B cell (primary cell): ENCODE results near the gene ELAVL3. TPM values are rescaled to one million over a fixed set of nuclear protein-coding genes. Genes with fewer than 3 reads are reported as not detected.

Experiments
- ATAC-seq: fragments of 200-7000 bp; cut with Tn5 transposase; one replicate; pipeline ENCODE4 v1.10.0; 2021; ENCODE audit warnings: low read depth, mild to moderate bottlenecking, moderate number of reproducible peaks, moderate library complexity
- CTCF ChIA-PET: fragments of 350-600 bp; sonication (Branson Sonifier 250); formaldehyde crosslinking; loops from one replicate; lab custom pipeline; 2021; ENCODE audit warnings: antibody characterized with exemption, inconsistent platforms; lab: Charles Lee
- POLR2A ChIA-PET: fragments of 350-600 bp; sonication (Branson Sonifier 250); formaldehyde crosslinking; loops from one replicate; lab custom pipeline; 2021; ENCODE audit warnings: antibody characterized with exemption; lab: Charles Lee
- DNase-seq: peaks from one replicate; pipeline ENCODE4 v3.0.0; 2013
- H2AFZ ChIP-seq: 2 replicates; pipeline ENCODE4 v1.6.1; 2012; ENCODE audit warnings: mild to moderate bottlenecking, low read depth, low read length; ENCODE audit not compliant: insufficient read depth, poor library complexity, severe bottlenecking
- H3K27ac ChIP-seq, 2 donors: 1 replicate in 1 of 2; 2 replicates in 1 of 2; pipeline ENCODE4 v1.5.1; 2012 to 2013; ENCODE audit warnings: low read length in 2 of 2, mild to moderate bottlenecking in 2 of 2, moderate library complexity in 1 of 2
- H3K27me3 ChIP-seq, 4 experiments: fragments of 200-600 bp in 1 of 4; sonication (generic) in 1 of 4; replicated peaks in 1 of 4; 1 replicate in 2 of 4; 2 replicates in 2 of 4; pipeline versions ENCODE4 v1.6.1 to v1.7.0; 2013 to 2016; ENCODE audit warnings: low read length in 3 of 4, mild to moderate bottlenecking in 2 of 4, mixed read lengths in 1 of 4, moderate library complexity in 1 of 4; ENCODE audit not compliant: insufficient read depth in 4 of 4, control insufficient read depth in 3 of 4; ENCODE audit errors: control extremely low read depth in 1 of 4
- H3K36me3 ChIP-seq, 2 experiments: replicated peaks in 1 of 2; 1 replicate in 1 of 2; 2 replicates in 1 of 2; pipeline versions ENCODE4 v1.6.1 to v1.7.1; 2013; ENCODE audit warnings: low read length in 1 of 2; ENCODE audit not compliant: insufficient read depth in 2 of 2, control insufficient read depth in 1 of 2; ENCODE audit errors: control extremely low read depth in 1 of 2, extremely low read depth in 1 of 2
- H3K4me1 ChIP-seq, 2 donors: fragments of 200-600 bp in 1 of 2; sonication (generic) in 1 of 2; 1 replicate in 1 of 2; 2 replicates in 1 of 2; pipeline versions ENCODE4 v1.5.1 to v1.6.1; 2013 to 2017; ENCODE audit warnings: low read length in 2 of 2; ENCODE audit not compliant: control insufficient read depth in 2 of 2, insufficient read depth in 2 of 2
- H3K4me2 ChIP-seq: replicated peaks from 2 replicates; pipeline ENCODE3; 2012; ENCODE audit warnings: mild to moderate bottlenecking, low read depth, low read length; ENCODE audit not compliant: poor library complexity, severe bottlenecking
- H3K4me3 ChIP-seq, 5 experiments: fragments of 200-600 bp in 1 of 5; sonication (generic) in 1 of 5; 1 replicate in 3 of 5; 2 replicates in 2 of 5; pipeline versions ENCODE4 v1.5.1 to v1.7.0; 2011 to 2016; ENCODE audit warnings: low read length in 4 of 5, mild to moderate bottlenecking in 4 of 5, low read depth in 2 of 5, control low read depth in 1 of 5, moderate library complexity in 1 of 5; ENCODE audit not compliant: insufficient read depth in 1 of 5; ENCODE audit errors: control extremely low read depth in 1 of 5, extremely low read depth in 1 of 5
- H3K79me2 ChIP-seq: fragments of 200-600 bp; sonication (generic); one replicate; pipeline ENCODE4 v1.6.0; 2016; ENCODE audit warnings: low read length; ENCODE audit not compliant: control insufficient read depth, insufficient read depth
- H3K9ac ChIP-seq: fragments of 200-600 bp; sonication (generic); 2 replicates; pipeline ENCODE4 v1.6.1; 2017; ENCODE audit warnings: mild to moderate bottlenecking, low read length, moderate library complexity
- H3K9me3 ChIP-seq, 3 donors: one replicate each; pipeline versions ENCODE4 v1.6.1 to v1.7.1; 2013; ENCODE audit warnings: low read length in 2 of 3; ENCODE audit not compliant: control insufficient read depth in 2 of 3, insufficient read depth in 1 of 3; ENCODE audit errors: control extremely low read depth in 1 of 3
- H4K20me1 ChIP-seq: 2 replicates; pipeline ENCODE4 v1.6.0; 2012; ENCODE audit warnings: mild to moderate bottlenecking, low read length; ENCODE audit not compliant: insufficient read depth, control insufficient read depth, poor library complexity, severe bottlenecking
- H3K27ac Mint-ChIP-seq: one replicate; pipeline ENCODE4 v1.8.0; 2021; ENCODE audit warnings: mixed read lengths
- H3K27me3 Mint-ChIP-seq: one replicate; pipeline ENCODE4 v1.8.0; 2021; ENCODE audit warnings: mixed read lengths
- H3K4me1 Mint-ChIP-seq: one replicate; pipeline ENCODE4 v1.8.0; 2021; ENCODE audit warnings: mixed read lengths
- H3K4me3 Mint-ChIP-seq: one replicate; pipeline ENCODE4 v1.8.0; 2021; ENCODE audit warnings: mixed read lengths
- H3K9me3 Mint-ChIP-seq: one replicate; pipeline ENCODE4 v1.8.0; 2022; ENCODE audit warnings: mixed read lengths; ENCODE audit not compliant: insufficient read depth
- EZH2 ChIP-seq: IDR thresholded peaks from 2 replicates; pipeline ENCODE4 v1.6.1; 2012; ENCODE audit warnings: borderline replicate concordance, low read depth, mild to moderate bottlenecking, moderate library complexity, low read length; ENCODE audit not compliant: insufficient read depth, poor library complexity, severe bottlenecking
- whole genome bisulfite sequencing: methylation state at CpG from one replicate; pipeline ENCODE4 v1.1.5; 2013; ENCODE audit warnings: missing lambda C conversion rate; ENCODE audit not compliant: insufficient coverage; 5-methylcytosine and 5-hydroxymethylcytosine counted together
- intact Hi-C: fragments of 100-400 bp; cut with micrococcal nuclease; formaldehyde crosslinking; loops from one replicate; pipeline ENCODE4 v1.10.0; 2022
- polyA plus RNA-seq: library from polyadenylated mRNA; depleted of rRNA; stranded (reverse); fragments of >200 nt; gene quantifications from 2 replicates; pipeline ENCODE4 v1.2.3, GENCODE V29; 2012
- total RNA-seq, 2 donors: library from RNA; stranded (reverse); fragments of 120-200 nt in 1 of 2; gene quantifications; 1 replicate in 1 of 2; 2 replicates in 1 of 2; pipeline versions ENCODE4 v1.2.3 to v1.2.4, GENCODE V29; 2013 to 2022
- TF ChIP-seq, protein P1 (sequence below): fragments of 200-600 bp; IDR thresholded peaks from one replicate; pipeline ENCODE4 v1.8.0; 2022; ENCODE audit warnings: antibody characterized with exemption, mild to moderate bottlenecking

The ELAVL3 gene
- total and polyA plus RNA-seq, 2 donors (not counting 1 experiment from before 2014, with no cell fraction given): 0.01 TPM; not detected in 1

DNA sequence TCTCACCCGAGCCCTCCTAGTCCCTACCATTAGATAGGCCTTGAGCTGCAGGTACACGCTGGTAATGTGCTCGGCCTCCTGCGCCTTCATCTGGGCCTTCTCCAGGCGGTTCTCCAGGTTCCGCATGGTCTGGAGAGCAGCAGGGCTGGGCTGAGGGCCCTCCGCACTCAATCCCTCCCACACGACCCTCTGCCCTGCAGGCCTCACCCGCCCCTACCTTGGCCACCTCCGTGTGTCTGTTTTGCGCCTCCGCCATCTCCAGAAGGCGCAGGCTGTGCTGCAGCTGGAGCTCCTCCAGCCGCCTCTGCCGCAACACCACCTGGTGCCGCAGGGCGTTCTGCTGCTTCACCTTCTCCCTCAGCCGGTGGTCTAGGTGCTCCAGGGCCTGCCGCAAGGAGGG lies 54.2 kb downstream of the ELAVL3 start:
- WGBS: 94% methylated on average over 19 of the region's 19 CpGs
- Mint-ChIP-seq H3K9me3 (no peaks in the 10 kb centered on the region), H3K27ac (no peak overlapping the region), H3K4me1 (peaks cover 23% of the 10 kb centered on the region), H3K27me3 (peaks cover 5% of the 10 kb centered on the region), H3K4me3 (no peak overlapping the region)
- no peaks in the 10 kb centered on the region for H3K79me2 ChIP-seq
- TF ChIP-seq EZH2: no peak
- TF ChIP-seq, protein P1, sequence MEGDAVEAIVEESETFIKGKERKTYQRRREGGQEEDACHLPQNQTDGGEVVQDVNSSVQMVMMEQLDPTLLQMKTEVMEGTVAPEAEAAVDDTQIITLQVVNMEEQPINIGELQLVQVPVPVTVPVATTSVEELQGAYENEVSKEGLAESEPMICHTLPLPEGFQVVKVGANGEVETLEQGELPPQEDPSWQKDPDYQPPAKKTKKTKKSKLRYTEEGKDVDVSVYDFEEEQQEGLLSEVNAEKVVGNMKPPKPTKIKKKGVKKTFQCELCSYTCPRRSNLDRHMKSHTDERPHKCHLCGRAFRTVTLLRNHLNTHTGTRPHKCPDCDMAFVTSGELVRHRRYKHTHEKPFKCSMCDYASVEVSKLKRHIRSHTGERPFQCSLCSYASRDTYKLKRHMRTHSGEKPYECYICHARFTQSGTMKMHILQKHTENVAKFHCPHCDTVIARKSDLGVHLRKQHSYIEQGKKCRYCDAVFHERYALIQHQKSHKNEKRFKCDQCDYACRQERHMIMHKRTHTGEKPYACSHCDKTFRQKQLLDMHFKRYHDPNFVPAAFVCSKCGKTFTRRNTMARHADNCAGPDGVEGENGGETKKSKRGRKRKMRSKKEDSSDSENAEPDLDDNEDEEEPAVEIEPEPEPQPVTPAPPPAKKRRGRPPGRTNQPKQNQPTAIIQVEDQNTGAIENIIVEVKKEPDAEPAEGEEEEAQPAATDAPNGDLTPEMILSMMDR: no peak
- peaks cover 0 to 27% (median 0%) of the 10 kb centered on the region in 3 donors for H3K9me3 ChIP-seq
- peaks cover 0 to 16% (median 8%) of the 10 kb centered on the region in 4 experiments for H3K27me3 ChIP-seq
- ChIA-PET CTCF (no interaction called here), POLR2A (no interaction called here)
- H3K9ac ChIP-seq: no peak overlapping the region
- H2AFZ ChIP-seq: no peak overlapping the region
- no peak overlapping the region for H3K27ac ChIP-seq
- H3K4me3 ChIP-seq: no peak overlapping the region
- no peak overlapping the region for H3K4me2 ChIP-seq
- intact Hi-C loops: no loop called here
- ATAC-seq (no peak), DNase-seq (no peak)
- peaks cover 23 to 25% of the 10 kb centered on the region in 2 donors for H3K4me1 ChIP-seq
- no peaks in the 10 kb centered on the region for H3K36me3 ChIP-seq
- no peaks in the 10 kb centered on the region for H4K20me1 ChIP-seq

DNA sequence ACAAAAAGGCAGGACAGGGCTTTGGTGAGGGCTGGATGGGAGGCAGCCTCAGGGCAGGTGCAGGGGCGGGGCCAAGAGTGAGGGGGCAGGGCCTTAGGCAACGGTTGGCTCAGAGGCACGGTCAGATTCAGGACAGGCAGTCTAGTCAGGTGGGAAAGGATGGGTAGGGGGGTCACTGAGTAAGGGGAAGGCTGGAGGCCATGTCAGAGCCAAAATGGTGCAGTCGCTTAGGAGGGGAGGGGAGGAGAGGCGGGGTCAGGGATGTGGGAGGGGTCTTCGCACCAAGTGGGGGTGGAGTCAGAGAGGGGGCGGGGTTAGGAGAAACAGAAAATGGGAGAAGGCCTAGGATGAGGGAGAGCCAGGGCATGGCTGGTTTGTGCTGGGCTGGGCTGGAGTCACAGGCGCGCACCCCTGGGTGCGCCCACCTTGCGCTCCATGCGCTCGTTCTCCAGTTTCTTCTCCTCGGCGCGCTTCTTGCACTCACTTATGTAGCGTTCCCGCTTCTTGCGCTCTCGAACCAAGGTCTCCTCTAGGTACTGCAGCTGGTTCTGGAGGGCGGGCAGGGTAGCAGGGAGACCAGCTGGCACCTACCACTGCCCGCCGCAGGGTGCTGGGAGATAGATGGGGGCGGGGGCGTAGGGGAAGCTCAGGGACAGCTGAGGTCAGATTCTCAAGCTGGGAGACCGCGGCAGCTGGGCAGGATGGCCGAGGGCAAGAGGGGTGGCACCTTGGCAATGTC lies 55.0 kb downstream of the ELAVL3 start:
- 94% methylated on average over 23 of the region's 28 CpGs for WGBS
- TF ChIP-seq EZH2: no peak
- TF ChIP-seq, protein P1: no peak
- ChIA-PET CTCF (no interaction called here), POLR2A (no interaction called here)
- Mint-ChIP-seq H3K4me1 (peaks cover 31% of the 10 kb centered on the region), H3K27me3 (peaks cover 11% of the 10 kb centered on the region), H3K9me3 (no peaks in the 10 kb centered on the region), H3K4me3 (no peak overlapping the region), H3K27ac (no peak overlapping the region)
- H3K9ac ChIP-seq: no peak overlapping the region
- no peaks in the 10 kb centered on the region for H4K20me1 ChIP-seq
- H3K27ac ChIP-seq: no peak overlapping the region
- intact Hi-C loops: no loop called here
- peaks cover 0 to 23% (median 11%) of the 10 kb centered on the region in 4 experiments for H3K27me3 ChIP-seq
- peaks cover 30 to 33% of the 10 kb centered on the region in 2 donors for H3K4me1 ChIP-seq
- no peaks in the 10 kb centered on the region for H3K36me3 ChIP-seq
- no peak overlapping the region for H3K4me2 ChIP-seq
- H3K9me3 ChIP-seq: peaks cover 0 to 34% (median 0%) of the 10 kb centered on the region in 3 donors
- H2AFZ ChIP-seq: no peak overlapping the region
- ATAC-seq (no peak), DNase-seq (no peak)
- no peak overlapping the region for H3K4me3 ChIP-seq
- H3K79me2 ChIP-seq: no peaks in the 10 kb centered on the region
